Suprapubic skin (tissue), 3 donors: Measurements from ENCODE around the gene DIPK1A.

Experiments used
- CTCF ChIP-seq, 2 donors: fragments of 200-600 bp in 1 of 2; fragments of 450-650 bp in 1 of 2; sonication (generic) in 1 of 2; IDR thresholded peaks; one replicate each; pipeline ENCODE4 v1.5.1; 2016 to 2019; ENCODE audit warnings: antibody characterized with exemption in 2 of 2, mild to moderate bottlenecking in 1 of 2, moderate library complexity in 1 of 2
- EP300 ChIP-seq: sonication (generic); formaldehyde crosslinking; IDR thresholded peaks from one replicate; pipeline ENCODE4 v1.6.1; 2017; ENCODE audit warnings: antibody characterized with exemption
- POLR2A ChIP-seq, 2 donors: fragments of 450-650 bp; IDR thresholded peaks; one replicate each; pipeline ENCODE4 v1.6.1; 2017; ENCODE audit warnings: antibody characterized with exemption in 2 of 2, mild to moderate bottlenecking in 2 of 2, moderate library complexity in 2 of 2

DNA sequence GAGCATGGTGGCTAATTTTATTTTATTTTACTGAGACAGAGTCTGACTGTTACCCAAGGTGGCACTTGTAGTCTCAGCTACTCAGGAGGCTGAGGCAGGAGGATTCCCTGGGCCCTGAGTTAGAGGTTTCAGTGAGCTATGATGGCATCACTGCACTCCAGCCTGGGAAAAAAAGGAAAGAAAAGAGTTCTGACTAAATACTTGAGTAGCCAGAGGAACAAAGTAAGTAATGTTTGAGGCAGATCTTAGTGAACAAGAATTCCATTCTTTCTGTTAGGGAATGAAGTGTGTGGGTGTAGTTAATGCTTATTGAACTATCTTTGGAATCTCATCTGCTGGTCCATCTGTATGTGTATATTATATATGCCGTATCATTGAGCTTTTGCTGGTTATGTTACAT, 163.3 kb downstream of the DIPK1A start:
- TF ChIP-seq CTCF (IDR thresholded peaks at IDR 0.05): no peak
- TF ChIP-seq POLR2A (IDR thresholded peaks at IDR 0.05): no peak
- TF ChIP-seq EP300: no peak
